Osteocyte (in vitro differentiated cells): ENCODE data around the gene ATP5ME. TPM values are rescaled to one million over a fixed set of nuclear protein-coding genes. Genes with fewer than 3 reads are reported as not detected.

Source experiments
- DNase-seq: peaks from one replicate; pipeline ENCODE4 v3.0.0; 2021; ENCODE audit warnings: mixed read lengths; ENCODE audit not compliant: unreplicated experiment; ENCODE audit errors: extremely low spot score
- H3K27ac Mint-ChIP-seq: one replicate; pipeline ENCODE4 v1.8.0; 2021; ENCODE audit warnings: mild to moderate bottlenecking, mixed read lengths; ENCODE audit not compliant: unreplicated experiment
- H3K27me3 Mint-ChIP-seq: one replicate; pipeline ENCODE4 v1.8.0; 2021; ENCODE audit warnings: mixed read lengths; ENCODE audit not compliant: unreplicated experiment
- H3K36me3 Mint-ChIP-seq: one replicate; pipeline ENCODE4 v1.8.0; 2021; ENCODE audit warnings: mixed read lengths; ENCODE audit not compliant: unreplicated experiment
- H3K4me1 Mint-ChIP-seq: one replicate; pipeline ENCODE4 v1.8.0; 2021; ENCODE audit warnings: mixed read lengths; ENCODE audit not compliant: unreplicated experiment
- H3K4me3 Mint-ChIP-seq: one replicate; pipeline ENCODE4 v1.8.0; 2021; ENCODE audit warnings: mild to moderate bottlenecking, moderate library complexity, mixed read lengths; ENCODE audit not compliant: unreplicated experiment
- H3K9me3 Mint-ChIP-seq: one replicate; pipeline ENCODE4 v1.8.0; 2021; ENCODE audit warnings: mixed read lengths; ENCODE audit not compliant: unreplicated experiment
- total RNA-seq: library from RNA; stranded (reverse); gene quantifications from 2 replicates; pipeline ENCODE4 v1.2.1, GENCODE V29; 2021
- TF ChIP-seq, protein P1 (sequence below): fragments of 200-600 bp; sonication (generic); IDR thresholded peaks from 2 replicates; pipeline ENCODE4 v1.5.0; 2021; ENCODE audit warnings: antibody characterized with exemption, mild to moderate bottlenecking, moderate library complexity

The ATP5ME gene
- total RNA-seq, 1 donor from 2014 or later, result 271 TPM

DNA sequence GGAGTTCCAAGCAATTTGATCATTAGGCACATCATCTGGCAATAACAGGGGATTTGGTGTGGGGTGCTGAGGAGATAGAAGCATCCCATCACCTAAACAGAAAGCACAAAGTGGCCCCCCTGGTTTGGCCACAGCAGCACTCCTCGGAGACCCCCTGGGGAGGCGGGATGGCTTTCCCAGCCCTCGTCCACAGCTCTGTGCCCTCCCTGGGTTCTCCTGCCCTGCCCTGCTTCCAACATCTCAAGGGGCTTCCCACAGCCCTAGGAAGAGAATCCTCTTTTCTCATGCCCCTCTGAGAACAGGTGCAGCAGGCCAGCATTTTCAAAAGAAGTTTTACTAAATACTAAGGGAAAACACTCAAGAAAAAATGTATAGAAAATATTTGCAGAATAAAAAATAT, 12.8 kb downstream of the ATP5ME start:
- TF ChIP-seq, protein P1, sequence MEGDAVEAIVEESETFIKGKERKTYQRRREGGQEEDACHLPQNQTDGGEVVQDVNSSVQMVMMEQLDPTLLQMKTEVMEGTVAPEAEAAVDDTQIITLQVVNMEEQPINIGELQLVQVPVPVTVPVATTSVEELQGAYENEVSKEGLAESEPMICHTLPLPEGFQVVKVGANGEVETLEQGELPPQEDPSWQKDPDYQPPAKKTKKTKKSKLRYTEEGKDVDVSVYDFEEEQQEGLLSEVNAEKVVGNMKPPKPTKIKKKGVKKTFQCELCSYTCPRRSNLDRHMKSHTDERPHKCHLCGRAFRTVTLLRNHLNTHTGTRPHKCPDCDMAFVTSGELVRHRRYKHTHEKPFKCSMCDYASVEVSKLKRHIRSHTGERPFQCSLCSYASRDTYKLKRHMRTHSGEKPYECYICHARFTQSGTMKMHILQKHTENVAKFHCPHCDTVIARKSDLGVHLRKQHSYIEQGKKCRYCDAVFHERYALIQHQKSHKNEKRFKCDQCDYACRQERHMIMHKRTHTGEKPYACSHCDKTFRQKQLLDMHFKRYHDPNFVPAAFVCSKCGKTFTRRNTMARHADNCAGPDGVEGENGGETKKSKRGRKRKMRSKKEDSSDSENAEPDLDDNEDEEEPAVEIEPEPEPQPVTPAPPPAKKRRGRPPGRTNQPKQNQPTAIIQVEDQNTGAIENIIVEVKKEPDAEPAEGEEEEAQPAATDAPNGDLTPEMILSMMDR, result no peak
- no peak for DNase-seq
- no peaks in the 10 kb centered on the region for H3K9me3 Mint-ChIP-seq
- H3K4me3 Mint-ChIP-seq, result no peak overlapping the region
- H3K27me3 Mint-ChIP-seq, result no peaks in the 10 kb centered on the region
- no peaks in the 10 kb centered on the region for H3K36me3 Mint-ChIP-seq
- peaks cover 1% of the 10 kb centered on the region for H3K4me1 Mint-ChIP-seq
- H3K27ac Mint-ChIP-seq, result no peak overlapping the region

DNA sequence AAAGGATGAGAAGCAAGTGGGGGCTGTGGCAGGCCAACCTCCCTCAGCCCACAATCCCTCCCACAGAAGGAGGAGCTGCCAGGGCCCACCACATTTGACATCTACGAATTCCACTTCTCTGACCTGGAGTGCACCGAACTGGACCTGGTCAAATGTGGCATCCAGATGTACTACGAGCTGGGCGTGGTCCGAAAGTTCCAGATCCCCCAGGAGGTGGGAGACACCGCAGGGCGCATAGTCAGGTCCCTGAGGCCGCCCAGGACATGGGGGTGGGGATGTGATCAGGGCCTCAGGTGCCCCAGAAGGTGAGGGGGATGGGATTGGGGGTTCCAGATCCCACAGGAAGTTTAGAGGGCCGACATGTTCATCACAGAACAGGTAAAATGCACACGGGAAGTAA, 13.7 kb downstream of the ATP5ME start:
- TF ChIP-seq, protein P1, result no peak
- H3K27ac Mint-ChIP-seq, result no peak overlapping the region
- H3K4me3 Mint-ChIP-seq, result no peak overlapping the region

DNA sequence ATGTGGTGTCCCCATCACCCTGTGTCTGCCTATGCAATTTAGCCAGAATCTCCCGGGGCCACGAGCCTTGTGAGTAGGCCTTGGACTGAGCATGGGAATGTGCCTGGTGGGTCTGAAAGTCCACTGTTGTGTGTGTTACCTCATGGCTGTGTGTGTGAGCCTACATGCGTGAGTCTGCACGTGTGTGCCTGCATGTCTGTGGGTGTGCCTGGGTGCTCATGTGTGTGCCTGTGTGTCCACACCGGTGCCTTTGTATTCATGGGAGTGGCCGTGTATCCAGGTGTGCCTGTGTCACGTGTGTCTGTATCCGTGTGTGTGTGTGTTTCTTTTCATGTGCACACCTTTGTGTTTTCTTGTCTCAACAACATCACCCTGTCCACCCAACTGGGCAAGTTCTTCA, 14.2 kb downstream of the ATP5ME start:
- DNase-seq, result no peak
- Mint-ChIP-seq H3K27me3 (no peaks in the 10 kb centered on the region), H3K9me3 (no peaks in the 10 kb centered on the region), H3K36me3 (no peaks in the 10 kb centered on the region), H3K4me3 (no peak overlapping the region), H3K4me1 (peaks cover 1% of the 10 kb centered on the region), H3K27ac (no peak overlapping the region)
- TF ChIP-seq, protein P1, result no peak

More for the DNA sequence above, 13.7 kb downstream of the ATP5ME start:
- no peaks in the 10 kb centered on the region for H3K27me3 Mint-ChIP-seq
- H3K4me1 Mint-ChIP-seq, result peaks cover 1% of the 10 kb centered on the region
- no peaks in the 10 kb centered on the region for H3K36me3 Mint-ChIP-seq
- no peak for DNase-seq
- no peaks in the 10 kb centered on the region for H3K9me3 Mint-ChIP-seq

DNA sequence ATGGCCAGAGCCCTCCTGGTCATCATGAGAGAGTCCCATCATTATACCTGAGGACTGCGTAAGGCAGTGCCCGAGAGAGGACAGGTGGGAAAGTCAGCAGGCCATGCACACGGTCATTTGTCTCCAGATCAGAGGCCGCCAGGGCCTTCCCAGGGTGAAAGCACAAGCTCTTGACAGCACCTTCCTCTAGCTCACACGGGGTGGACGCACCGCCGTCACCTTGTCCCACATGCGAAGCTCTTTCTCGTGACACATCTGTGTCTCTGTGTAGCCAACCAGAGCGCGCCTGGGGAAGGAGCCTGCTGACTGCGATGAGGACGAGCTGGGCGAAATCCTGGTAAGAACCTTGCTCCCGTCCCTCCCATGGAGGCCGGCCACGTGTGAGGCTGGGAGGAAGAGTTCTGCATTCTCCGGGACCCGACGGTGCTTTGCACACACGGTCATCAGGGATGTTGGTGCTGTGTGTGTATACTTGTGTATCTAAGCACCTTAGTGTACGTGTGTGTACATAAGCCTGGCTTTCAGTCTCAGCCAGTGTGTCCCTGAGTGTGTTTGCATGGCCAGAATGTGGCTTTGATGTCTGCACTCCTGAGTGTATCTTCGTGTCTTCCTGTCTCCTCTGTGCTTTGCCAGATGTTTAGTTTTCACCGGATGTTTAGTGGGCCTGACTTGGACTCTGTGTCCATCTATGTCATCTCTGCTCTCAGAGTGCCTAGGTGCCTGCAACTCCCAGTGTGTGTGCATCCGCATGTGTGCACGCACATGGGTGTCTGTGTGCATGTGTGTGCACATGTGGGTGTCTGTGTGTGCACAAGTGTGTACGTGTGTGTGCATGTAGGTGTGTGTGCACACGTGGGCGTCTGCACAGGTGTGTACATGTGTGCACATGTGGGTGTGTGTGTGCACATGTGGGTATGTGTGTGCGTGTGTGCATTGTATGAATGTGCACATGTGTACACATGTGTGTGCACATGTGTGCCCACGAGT, 15.1 kb downstream of the ATP5ME start:
- Mint-ChIP-seq H3K27me3 (no peaks in the 10 kb centered on the region), H3K9me3 (no peaks in the 10 kb centered on the region), H3K4me3 (no peak overlapping the region), H3K36me3 (no peaks in the 10 kb centered on the region), H3K4me1 (peaks cover 1% of the 10 kb centered on the region), H3K27ac (no peak overlapping the region)
- DNase-seq, result no peak
- TF ChIP-seq, protein P1, result no peak
